ENCODE measurements around the gene PITPNM1.

DNA sequence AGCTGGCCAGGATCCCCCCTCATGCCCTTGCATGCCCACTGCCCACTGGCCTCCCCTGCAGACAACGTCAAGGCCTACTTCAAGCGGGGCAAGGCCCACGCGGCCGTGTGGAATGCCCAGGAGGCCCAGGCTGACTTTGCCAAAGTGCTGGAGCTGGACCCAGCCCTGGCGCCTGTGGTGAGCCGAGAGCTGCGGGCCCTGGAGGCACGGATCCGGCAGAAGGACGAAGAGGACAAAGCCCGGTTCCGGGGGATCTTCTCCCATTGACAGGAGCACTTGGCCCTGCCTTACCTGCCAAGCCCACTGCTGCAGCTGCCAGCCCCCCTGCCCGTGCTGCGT, 14.5 kb downstream of the PITPNM1 start:
- TF ChIP-seq CTCF (IDR thresholded peaks at IDR 0.05) (no peak), POLR2A (IDR thresholded peaks at IDR 0.05) (no peak)
